ENCODE results near the gene CPNE8.

CPNE8 gene

GRCh38 chr12:38905480-38906351, at the start of gene CPNE8:
Gene CPNE8, minus strand, starts transcription at chr12:38905591. Its CDS starts 57 bp downstream, at chr12:38905534.
- Mint-ChIP-seq H3K27ac (peak within 1 kb of the TSS; percentile 90), H3K27me3 (peaks cover 35% of the 10 kb centered on the region), H3K4me3 (peak within 1 kb of the TSS; percentile 83), H3K9me3 (no peaks in the 10 kb centered on the region), H3K4me1 (ENCODE audit: low read depth) (peaks cover 25% of the 10 kb centered on the region), H3K36me3 (ENCODE audit: low read depth) (peaks cover 6% of the 10 kb centered on the region)
- DNase-seq = peak; percentile 64

GRCh38 chr12:38954238-38954873, 49.0 kb upstream of the CPNE8 start:
- no peaks in the 10 kb centered on the region for H3K36me3 Mint-ChIP-seq (ENCODE audit: low read depth)
- no peak overlapping the region for H3K27ac Mint-ChIP-seq
- H3K4me3 Mint-ChIP-seq = no peak overlapping the region
- no peak for DNase-seq
- H3K27me3 Mint-ChIP-seq = no peaks in the 10 kb centered on the region
- no peaks in the 10 kb centered on the region for H3K9me3 Mint-ChIP-seq
- H3K4me1 Mint-ChIP-seq (ENCODE audit: low read depth) = no peaks in the 10 kb centered on the region

- Mint-ChIP-seq H3K36me3 (ENCODE audit: low read depth) (no peaks in the 10 kb centered on the region), H3K27me3 (no peaks in the 10 kb centered on the region), H3K9me3 (no peaks in the 10 kb centered on the region), H3K4me1 (ENCODE audit: low read depth) (no peaks in the 10 kb centered on the region), H3K27ac (no peak overlapping the region), H3K4me3 (no peak overlapping the region)
- DNase-seq = no peak
Observed at GRCh38 chr12:38949363-38949762, 44.0 kb upstream of the CPNE8 start.

- H3K27me3 Mint-ChIP-seq = peaks cover 3% of the 10 kb centered on the region
- no peak for DNase-seq
- H3K4me1 Mint-ChIP-seq (ENCODE audit: low read depth) = peaks cover 9% of the 10 kb centered on the region
- H3K36me3 Mint-ChIP-seq (ENCODE audit: low read depth) = no peaks in the 10 kb centered on the region
- no peak overlapping the region for H3K4me3 Mint-ChIP-seq
- no peak overlapping the region for H3K27ac Mint-ChIP-seq
- peaks cover 9% of the 10 kb centered on the region for H3K9me3 Mint-ChIP-seq
Observed at GRCh38 chr12:38934686-38935085, 29.3 kb upstream of the CPNE8 start.

- H3K27me3 Mint-ChIP-seq = peaks cover 3% of the 10 kb centered on the region
- H3K27ac Mint-ChIP-seq = no peak overlapping the region
- peaks cover 9% of the 10 kb centered on the region for H3K9me3 Mint-ChIP-seq
- peaks cover 9% of the 10 kb centered on the region for H3K4me1 Mint-ChIP-seq (ENCODE audit: low read depth)
- DNase-seq = no peak
- H3K4me3 Mint-ChIP-seq = no peak overlapping the region
- H3K36me3 Mint-ChIP-seq (ENCODE audit: low read depth) = no peaks in the 10 kb centered on the region
Observed at GRCh38 chr12:38934078-38934584, 28.7 kb upstream of the CPNE8 start.

GRCh38 chr12:38932320-38932719, 26.9 kb upstream of the CPNE8 start:
- Mint-ChIP-seq H3K27me3 (no peaks in the 10 kb centered on the region), H3K4me3 (no peak overlapping the region), H3K9me3 (peaks cover 1% of the 10 kb centered on the region), H3K36me3 (ENCODE audit: low read depth) (no peaks in the 10 kb centered on the region), H3K4me1 (ENCODE audit: low read depth) (peaks cover 9% of the 10 kb centered on the region), H3K27ac (no peak overlapping the region)
- DNase-seq = no peak

GRCh38 chr12:38931461-38931860, 26.1 kb upstream of the CPNE8 start:
- Mint-ChIP-seq H3K4me1 (ENCODE audit: low read depth) (peaks cover 9% of the 10 kb centered on the region), H3K9me3 (no peaks in the 10 kb centered on the region), H3K36me3 (ENCODE audit: low read depth) (no peaks in the 10 kb centered on the region), H3K27me3 (no peaks in the 10 kb centered on the region), H3K4me3 (no peak overlapping the region), H3K27ac (no peak overlapping the region)
- DNase-seq = no peak

GRCh38 chr12:38930990-38931389, 25.6 kb upstream of the CPNE8 start:
- Mint-ChIP-seq H3K4me3 (no peak overlapping the region), H3K4me1 (ENCODE audit: low read depth) (peaks cover 9% of the 10 kb centered on the region), H3K36me3 (ENCODE audit: low read depth) (no peaks in the 10 kb centered on the region), H3K9me3 (no peaks in the 10 kb centered on the region), H3K27me3 (no peaks in the 10 kb centered on the region), H3K27ac (no peak overlapping the region)
- no peak for DNase-seq

- peaks cover 3% of the 10 kb centered on the region for H3K27me3 Mint-ChIP-seq
- no peaks in the 10 kb centered on the region for H3K36me3 Mint-ChIP-seq (ENCODE audit: low read depth)
- H3K4me1 Mint-ChIP-seq (ENCODE audit: low read depth) = peaks cover 3% of the 10 kb centered on the region
- H3K4me3 Mint-ChIP-seq = no peak overlapping the region
- no peaks in the 10 kb centered on the region for H3K9me3 Mint-ChIP-seq
- no peak for DNase-seq
- H3K27ac Mint-ChIP-seq = no peak overlapping the region
Observed at GRCh38 chr12:38926501-38926900, 21.1 kb upstream of the CPNE8 start.

- Mint-ChIP-seq H3K4me3 (no peak overlapping the region), H3K36me3 (ENCODE audit: low read depth) (no peaks in the 10 kb centered on the region), H3K9me3 (no peaks in the 10 kb centered on the region), H3K27ac (no peak overlapping the region), H3K27me3 (peaks cover 3% of the 10 kb centered on the region), H3K4me1 (ENCODE audit: low read depth) (no peaks in the 10 kb centered on the region)
- no peak for DNase-seq
Observed at GRCh38 chr12:38921025-38921677, 15.8 kb upstream of the CPNE8 start.

GRCh38 chr12:38919191-38919590, 13.8 kb upstream of the CPNE8 start:
- Mint-ChIP-seq H3K27ac (no peak overlapping the region), H3K9me3 (no peaks in the 10 kb centered on the region), H3K27me3 (peaks cover 3% of the 10 kb centered on the region), H3K36me3 (ENCODE audit: low read depth) (no peaks in the 10 kb centered on the region), H3K4me3 (no peak overlapping the region), H3K4me1 (ENCODE audit: low read depth) (no peaks in the 10 kb centered on the region)
- no peak for DNase-seq

- H3K4me3 Mint-ChIP-seq = no peak overlapping the region
- H3K27me3 Mint-ChIP-seq = no peaks in the 10 kb centered on the region
- H3K4me1 Mint-ChIP-seq (ENCODE audit: low read depth) = no peaks in the 10 kb centered on the region
- no peak for DNase-seq
- no peaks in the 10 kb centered on the region for H3K9me3 Mint-ChIP-seq
- H3K27ac Mint-ChIP-seq = no peak overlapping the region
- no peaks in the 10 kb centered on the region for H3K36me3 Mint-ChIP-seq (ENCODE audit: low read depth)
Observed at GRCh38 chr12:38915429-38916182, 10.2 kb upstream of the CPNE8 start.

- Mint-ChIP-seq H3K4me3 (no peak overlapping the region), H3K9me3 (no peaks in the 10 kb centered on the region), H3K27me3 (peaks cover 10% of the 10 kb centered on the region), H3K36me3 (ENCODE audit: low read depth) (no peaks in the 10 kb centered on the region), H3K27ac (no peak overlapping the region), H3K4me1 (ENCODE audit: low read depth) (peaks cover 3% of the 10 kb centered on the region)
- DNase-seq = no peak
Observed at GRCh38 chr12:38912116-38912515, 6.7 kb upstream of the CPNE8 start.

- no peak for DNase-seq
- Mint-ChIP-seq H3K9me3 (no peaks in the 10 kb centered on the region), H3K27me3 (peaks cover 14% of the 10 kb centered on the region), H3K4me3 (no peak overlapping the region), H3K36me3 (ENCODE audit: low read depth) (no peaks in the 10 kb centered on the region), H3K4me1 (ENCODE audit: low read depth) (peaks cover 6% of the 10 kb centered on the region), H3K27ac (no peak overlapping the region)
Observed at GRCh38 chr12:38911611-38912010, 6.2 kb upstream of the CPNE8 start.
